Mucosa of rectum (tissue), 2 donors: ENCODE data around the gene PLPP2.
A peak's percentile ranks its signal among the peaks of the same experiment; 100 is the strongest.

Experiments used
- H3K27ac ChIP-seq, 2 donors: one replicate each; pipeline ENCODE4 v1.7.0; 2013; ENCODE audit warnings: inconsistent platforms in 2 of 2, low read depth in 2 of 2, low read length in 2 of 2
- H3K27me3 ChIP-seq, 2 donors: one replicate each; pipeline ENCODE4 v1.7.0; 2013; ENCODE audit warnings: low read length in 2 of 2; ENCODE audit not compliant: control insufficient read depth in 2 of 2, insufficient read depth in 2 of 2
- H3K36me3 ChIP-seq, 2 donors: one replicate each; pipeline ENCODE4 v1.7.0; 2013; ENCODE audit warnings: low read length in 2 of 2; ENCODE audit not compliant: control insufficient read depth in 2 of 2, insufficient read depth in 2 of 2
- H3K4me1 ChIP-seq, 2 donors: one replicate each; pipeline ENCODE4 v1.7.0; 2013; ENCODE audit warnings: low read length in 2 of 2, mild to moderate bottlenecking in 1 of 2; ENCODE audit not compliant: control insufficient read depth in 2 of 2, insufficient read depth in 2 of 2
- H3K4me3 ChIP-seq, 2 donors: one replicate each; pipeline ENCODE4 v1.7.0; 2013; ENCODE audit warnings: low read length in 2 of 2
- H3K9ac ChIP-seq, 2 donors: one replicate each; pipeline ENCODE4 v1.7.0; 2013; ENCODE audit warnings: low read length in 2 of 2, low read depth in 1 of 2, mild to moderate bottlenecking in 1 of 2
- H3K9me3 ChIP-seq, 2 donors: one replicate each; pipeline ENCODE4 v1.7.0; 2013; ENCODE audit warnings: low read length in 2 of 2; ENCODE audit not compliant: control insufficient read depth in 2 of 2
- donor health status: healthy.
- donor health status: Normal muscosa, but diverticular disease.

PLPP2 gene

DNA sequence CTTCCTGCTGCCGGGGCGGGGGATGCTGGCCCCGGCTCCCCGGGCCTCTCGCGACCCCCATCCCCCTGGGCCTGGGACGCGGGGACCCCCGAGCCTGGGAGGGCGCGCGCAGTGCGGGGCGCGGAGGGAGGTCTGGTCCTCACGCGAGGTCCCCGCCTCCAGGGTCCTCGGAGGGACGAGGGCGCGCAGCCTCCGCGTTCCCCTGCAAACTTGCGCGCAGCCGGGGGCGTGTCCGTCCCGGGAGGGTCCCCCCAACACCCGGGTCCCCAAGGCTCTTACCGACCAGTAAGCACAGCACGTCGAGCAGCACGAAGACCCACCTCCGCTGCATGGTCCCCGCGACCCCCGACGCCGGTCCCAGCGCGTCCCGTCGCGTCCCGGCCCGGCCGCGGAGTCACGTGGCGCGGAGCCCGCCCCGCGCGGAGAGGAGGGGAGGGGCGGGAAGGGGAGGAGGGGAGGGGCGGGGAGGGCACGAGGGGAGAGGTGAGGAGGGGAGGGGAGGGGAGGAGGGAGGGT is at the start of gene PLPP2:
PLPP2 (minus strand) TSS at position 398 of the 516 bp plus-strand sequence; CDS start at position 331, 67 bp downstream.
- Histone ChIP-seq H3K36me3 (peaks cover 0 to 4% of the 10 kb centered on the region in 2 donors), H3K9ac (peak within 1 kb of the TSS; percentile 49 to 77), H3K9me3 (no peaks in the 10 kb centered on the region), H3K27me3 (peaks cover 23 to 27% of the 10 kb centered on the region in 2 donors), H3K4me3 (peak within 1 kb of the TSS; percentile 63 to 66), H3K27ac (peak within 1 kb of the TSS; percentile 90 to 95), H3K4me1 (peaks cover 16 to 34% of the 10 kb centered on the region in 2 donors)

DNA sequence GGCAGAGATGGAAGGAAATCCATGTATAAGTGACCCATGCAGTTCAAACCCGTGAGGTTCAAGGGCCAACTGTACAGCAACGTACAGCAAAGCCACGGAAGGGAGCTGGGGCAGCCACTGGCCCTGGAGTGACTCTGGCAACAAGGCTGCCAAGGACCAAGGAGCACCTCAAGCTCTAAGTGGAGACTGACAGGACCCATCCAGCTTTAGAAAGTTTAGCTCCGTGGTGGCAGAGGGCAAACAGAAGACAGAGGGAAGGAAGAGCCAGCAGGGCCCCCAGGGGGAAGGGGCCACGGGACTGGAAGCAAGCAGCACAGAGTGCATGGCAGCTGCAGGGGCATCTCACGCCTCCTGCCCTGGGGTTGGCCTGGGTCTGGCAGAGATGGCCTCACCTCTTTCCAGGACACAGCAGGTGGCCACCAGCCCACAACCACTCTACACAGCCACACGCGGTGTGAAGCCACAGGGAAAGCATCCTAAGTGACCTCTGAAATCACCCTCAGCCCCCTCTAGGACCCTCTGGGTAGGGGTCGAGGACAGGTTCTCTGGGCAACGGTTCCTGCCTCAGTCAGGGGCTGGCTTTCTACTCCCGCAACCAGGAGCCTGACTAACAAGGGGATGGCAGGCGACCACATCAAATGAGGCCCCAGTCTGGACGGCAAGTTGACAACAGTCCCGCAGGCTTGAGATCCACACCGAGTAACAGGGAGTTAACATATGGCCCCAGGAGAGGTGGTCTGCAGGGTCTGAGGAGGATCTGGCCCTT is 49.6 kb upstream of the PLPP2 start:
- Histone ChIP-seq H3K4me1 (peaks cover 12 to 26% of the 10 kb centered on the region in 2 donors), H3K27me3 (no peaks in the 10 kb centered on the region), H3K9me3 (no peaks in the 10 kb centered on the region), H3K36me3 (no peaks in the 10 kb centered on the region), H3K9ac (no peak overlapping the region), H3K4me3 (no peak overlapping the region), H3K27ac (no peak overlapping the region)

DNA sequence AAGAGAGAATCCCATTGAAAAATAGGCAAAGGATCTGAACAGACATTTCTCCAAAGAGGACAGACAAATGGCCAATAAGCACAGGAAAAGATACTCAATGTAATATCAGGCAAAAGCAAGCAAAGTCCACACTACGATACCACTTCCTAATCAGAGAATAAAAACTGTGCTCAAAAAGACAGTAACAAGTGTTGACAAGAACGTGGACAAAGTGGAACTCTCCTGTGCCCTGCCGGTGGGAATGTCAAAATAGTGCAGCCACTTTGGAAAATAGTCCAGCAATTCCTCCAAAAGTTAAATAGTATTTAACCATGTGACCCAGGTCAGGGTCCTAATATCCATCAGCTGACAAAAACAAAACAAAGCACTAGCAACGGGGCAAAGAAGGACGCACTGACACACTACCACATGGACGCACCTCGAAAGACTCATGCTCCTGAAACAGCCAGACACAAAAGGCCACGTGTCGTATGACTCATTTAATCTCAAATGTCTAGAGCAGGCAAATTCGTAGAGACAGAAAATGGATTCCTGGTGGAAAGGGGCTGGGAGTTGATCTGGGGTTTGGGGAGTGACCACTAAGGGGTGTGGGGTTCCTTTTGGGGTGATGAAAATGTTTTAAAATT is 48.2 kb upstream of the PLPP2 start:
- H3K36me3 ChIP-seq: peaks cover 0 to 9% of the 10 kb centered on the region in 2 donors
- no peak overlapping the region for H3K27ac ChIP-seq
- no peak overlapping the region for H3K9ac ChIP-seq
- H3K9me3 ChIP-seq: no peaks in the 10 kb centered on the region
- no peaks in the 10 kb centered on the region for H3K27me3 ChIP-seq
- H3K4me1 ChIP-seq: peaks cover 12 to 23% of the 10 kb centered on the region in 2 donors
- H3K4me3 ChIP-seq: no peak overlapping the region

DNA sequence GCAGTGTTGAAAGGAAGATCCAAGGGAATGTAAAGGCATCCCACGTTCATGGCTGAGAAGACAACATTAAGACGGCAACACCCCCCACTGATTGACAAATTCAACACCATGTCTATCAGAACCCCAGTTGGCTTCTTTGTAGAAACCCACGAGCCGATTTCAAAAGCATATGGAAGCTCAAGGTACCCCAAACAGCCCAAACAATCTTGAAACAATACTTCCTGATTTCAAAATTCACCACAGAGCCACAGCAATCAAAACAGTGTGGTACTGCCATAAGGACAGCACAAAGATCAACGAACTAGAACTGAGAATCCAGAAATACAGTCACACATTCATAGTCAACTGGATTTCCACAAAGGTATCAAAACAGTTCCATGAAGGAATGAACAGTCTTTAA is 47.2 kb upstream of the PLPP2 start:
- Histone ChIP-seq H3K9ac (no peak overlapping the region), H3K9me3 (no peaks in the 10 kb centered on the region), H3K27me3 (no peaks in the 10 kb centered on the region), H3K27ac (no peak overlapping the region), H3K4me1 (peaks cover 9 to 18% of the 10 kb centered on the region in 2 donors), H3K4me3 (no peak overlapping the region), H3K36me3 (peaks cover 0 to 14% of the 10 kb centered on the region in 2 donors)

DNA sequence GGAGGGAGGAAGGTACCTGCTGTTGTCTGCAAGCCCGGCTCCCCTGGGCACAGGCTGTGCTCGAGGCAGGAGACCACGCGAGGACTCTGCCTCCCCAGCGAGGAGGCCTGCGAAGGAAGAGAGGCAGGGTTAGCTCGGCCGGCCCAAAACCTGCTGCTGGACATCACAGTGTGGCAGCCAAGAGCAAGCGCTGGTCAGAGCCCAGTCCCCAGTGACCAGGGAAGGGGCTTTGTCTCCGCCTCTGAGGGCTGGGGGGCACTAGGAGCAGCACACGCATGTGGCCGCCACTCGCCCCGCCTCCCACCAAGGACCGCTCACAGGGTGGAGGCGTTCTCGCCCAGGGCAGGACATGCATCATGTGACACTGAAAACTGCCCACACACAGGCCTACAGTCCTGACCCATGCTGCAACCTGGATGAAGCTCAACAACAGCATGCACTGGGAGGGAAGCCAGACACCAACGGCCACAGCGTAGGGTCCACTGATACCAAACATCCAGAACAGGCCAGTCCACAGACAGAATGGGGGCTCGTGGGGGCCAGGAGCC is 44.9 kb upstream of the PLPP2 start:
- Histone ChIP-seq H3K4me1 (no peaks in the 10 kb centered on the region), H3K9ac (no peak overlapping the region), H3K27me3 (no peaks in the 10 kb centered on the region), H3K27ac (no peak overlapping the region), H3K36me3 (peaks cover 4 to 16% of the 10 kb centered on the region in 2 donors), H3K4me3 (no peak overlapping the region), H3K9me3 (no peaks in the 10 kb centered on the region)

DNA sequence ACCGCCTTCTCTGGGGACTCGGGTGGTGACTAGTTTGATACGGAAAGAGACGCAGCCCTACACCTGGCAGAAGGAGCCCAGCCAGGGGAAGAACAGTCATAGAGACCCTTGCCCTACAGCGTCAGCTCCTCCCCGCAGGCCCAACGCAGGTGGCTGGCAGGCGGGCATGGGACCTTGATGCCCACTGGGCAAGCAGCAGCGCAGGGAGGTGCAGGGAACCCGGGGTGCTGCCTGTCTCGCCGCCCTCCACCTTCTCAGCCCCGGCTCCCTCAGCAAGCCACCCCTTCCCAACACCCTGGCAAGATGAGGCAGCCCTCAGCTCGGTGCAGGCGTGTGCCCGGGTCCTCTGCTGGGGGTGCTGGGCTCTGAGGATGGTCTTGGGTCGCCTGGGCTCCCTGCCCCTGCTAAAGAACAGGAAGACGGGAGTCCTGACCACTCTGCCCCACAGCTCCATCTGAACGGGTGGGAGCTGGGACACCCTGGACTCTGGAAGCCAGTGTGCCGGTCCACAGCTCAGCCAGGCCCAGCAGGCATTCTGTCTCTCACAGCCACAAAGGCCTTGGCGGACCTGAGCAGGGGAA is 44.4 kb upstream of the PLPP2 start:
- Histone ChIP-seq H3K27ac (no peak overlapping the region), H3K4me3 (no peak overlapping the region), H3K36me3 (peaks cover 8 to 21% of the 10 kb centered on the region in 2 donors), H3K9me3 (peaks cover 0 to 2% of the 10 kb centered on the region in 2 donors), H3K4me1 (no peaks in the 10 kb centered on the region), H3K27me3 (no peaks in the 10 kb centered on the region), H3K9ac (no peak overlapping the region)

DNA sequence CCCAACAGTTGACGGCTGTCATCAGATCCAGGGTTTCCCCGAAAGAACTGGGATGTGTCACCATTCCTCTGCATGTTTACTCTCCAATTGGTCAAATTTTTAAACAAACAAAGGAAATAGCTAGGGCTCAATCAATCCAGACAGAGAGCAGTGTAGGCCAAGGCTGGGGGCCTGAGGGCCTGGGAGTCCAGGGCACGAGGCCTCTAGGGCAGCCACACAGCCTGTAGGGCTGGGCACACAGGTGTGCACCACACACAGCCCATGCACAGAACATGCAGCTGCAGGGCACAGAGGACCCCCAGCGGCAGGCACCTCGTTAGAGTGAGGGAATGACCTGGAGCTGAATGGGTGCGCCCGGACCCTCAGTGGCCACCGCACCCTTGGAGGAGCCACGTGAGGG is 43.9 kb upstream of the PLPP2 start:
- H3K9me3 ChIP-seq: peaks cover 0 to 3% of the 10 kb centered on the region in 2 donors
- no peaks in the 10 kb centered on the region for H3K4me1 ChIP-seq
- no peak overlapping the region for H3K9ac ChIP-seq
- H3K27ac ChIP-seq: no peak overlapping the region
- peaks cover 10 to 23% of the 10 kb centered on the region in 2 donors for H3K36me3 ChIP-seq
- no peak overlapping the region for H3K4me3 ChIP-seq
- no peaks in the 10 kb centered on the region for H3K27me3 ChIP-seq

DNA sequence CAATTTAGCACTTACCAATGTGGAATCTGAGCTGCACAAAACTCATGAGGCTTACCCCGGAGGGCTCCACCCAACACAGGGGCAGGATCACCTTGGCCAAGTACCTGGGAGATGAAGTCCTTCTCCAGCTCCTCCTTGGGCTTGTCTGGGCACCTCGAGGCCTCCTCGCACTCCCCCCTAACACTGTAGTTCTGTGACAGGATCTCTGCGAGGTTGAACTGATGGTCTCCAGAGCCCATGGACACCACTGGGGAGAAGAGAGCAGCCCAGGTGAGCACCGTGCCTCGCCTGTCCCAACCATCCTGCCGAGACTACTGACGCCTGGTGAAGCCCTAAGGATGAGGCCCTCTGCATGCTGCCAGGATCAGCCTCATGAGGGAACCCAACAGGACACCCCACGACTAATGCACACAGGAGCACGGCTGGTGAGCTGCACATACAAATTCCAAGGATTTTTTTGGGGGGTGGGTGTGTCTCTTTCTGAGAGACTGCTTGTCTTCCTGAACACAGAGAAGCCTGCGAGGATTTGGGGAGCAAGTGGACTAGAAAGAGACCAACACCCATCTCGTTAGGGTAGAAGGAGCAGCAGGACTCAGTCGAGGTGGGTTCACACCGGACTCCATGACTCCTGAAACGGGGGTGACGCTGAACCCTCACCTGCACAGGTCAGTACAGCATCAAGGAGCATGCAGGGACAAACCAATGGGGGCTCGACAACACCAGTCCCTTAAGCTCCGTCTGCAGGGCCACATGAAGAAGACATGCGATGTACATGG is 43.3 kb upstream of the PLPP2 start:
- Histone ChIP-seq H3K27me3 (no peaks in the 10 kb centered on the region), H3K9me3 (peaks cover 0 to 3% of the 10 kb centered on the region in 2 donors), H3K9ac (no peak overlapping the region), H3K4me3 (no peak overlapping the region), H3K4me1 (no peaks in the 10 kb centered on the region), H3K27ac (no peak overlapping the region), H3K36me3 (peaks cover 13 to 27% of the 10 kb centered on the region in 2 donors)

DNA sequence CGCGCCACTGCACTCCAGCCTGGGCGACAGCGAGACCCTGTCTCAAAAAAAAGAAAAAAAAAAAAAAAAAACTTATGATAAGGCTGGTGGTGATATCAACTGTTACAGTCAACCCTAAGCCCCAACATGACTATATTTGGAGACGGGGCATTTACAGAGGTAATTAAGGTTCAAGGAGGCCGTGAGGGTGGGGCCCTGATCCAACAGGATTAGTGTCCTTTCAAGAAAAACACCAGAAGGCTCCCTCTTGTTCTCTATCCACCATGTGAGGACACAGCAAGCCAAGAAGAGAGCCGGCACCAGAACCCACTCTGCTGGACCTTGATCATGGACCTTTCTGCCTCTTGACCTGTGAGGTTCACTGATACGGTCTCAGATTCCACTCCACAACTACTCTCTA is 39.3 kb upstream of the PLPP2 start:
- Histone ChIP-seq H3K4me3 (no peak overlapping the region), H3K36me3 (peaks cover 48 to 62% of the 10 kb centered on the region in 2 donors), H3K27me3 (no peaks in the 10 kb centered on the region), H3K4me1 (no peaks in the 10 kb centered on the region), H3K9me3 (peaks cover 0 to 9% of the 10 kb centered on the region in 2 donors), H3K27ac (no peak overlapping the region), H3K9ac (no peak overlapping the region)
